ENCODE results near the gene WDR72.
"Not testable (repeated sequence)": the region's sequence is repeated elsewhere in the genome, so short reads cannot be mapped to it uniquely, and the experiment has no call there.

WDR72 gene

GRCh38 chr15:53549697-53550305, 209.7 kb downstream of the WDR72 start:
- no peak overlapping the region for H3K4me3 ChIP-seq (ENCODE audit: low read depth, low read length)
- TF ChIP-seq MYC (IDR thresholded peaks at IDR 0.05; ENCODE audit: low read depth, low read length), result no peak
- TF ChIP-seq CTCF (IDR thresholded peaks at IDR 0.05; ENCODE audit: low read depth, low read length), result no peak
- TF ChIP-seq MAX (IDR thresholded peaks at IDR 0.05; ENCODE audit: low read depth, low read length), result no peak
- no peak for TF ChIP-seq POLR2A (IDR thresholded peaks at IDR 0.05; ENCODE audit: extremely low read depth, insufficient read length)
- peak; percentile 12 for DNase-seq (ENCODE audit: low read depth)

- H3K4me3 ChIP-seq (ENCODE audit: low read depth, low read length), result no peak overlapping the region
- DNase-seq (ENCODE audit: low read depth), result no peak
- TF ChIP-seq POLR2A (IDR thresholded peaks at IDR 0.05; ENCODE audit: extremely low read depth, insufficient read length) (no peak), MAX (IDR thresholded peaks at IDR 0.05; ENCODE audit: low read depth, low read length) (no peak), MYC (IDR thresholded peaks at IDR 0.05; ENCODE audit: low read depth, low read length) (no peak), CTCF (IDR thresholded peaks at IDR 0.05; ENCODE audit: low read depth, low read length) (no peak)
Measured at GRCh38 chr15:53548236-53548635, 211.2 kb downstream of the WDR72 start.

- not testable (repeated sequence) for H3K4me3 ChIP-seq (ENCODE audit: low read depth, low read length); DNase-seq (ENCODE audit: low read depth)
Measured at GRCh38 chr15:53540626-53541300, 218.7 kb downstream of the WDR72 start.

DNA sequence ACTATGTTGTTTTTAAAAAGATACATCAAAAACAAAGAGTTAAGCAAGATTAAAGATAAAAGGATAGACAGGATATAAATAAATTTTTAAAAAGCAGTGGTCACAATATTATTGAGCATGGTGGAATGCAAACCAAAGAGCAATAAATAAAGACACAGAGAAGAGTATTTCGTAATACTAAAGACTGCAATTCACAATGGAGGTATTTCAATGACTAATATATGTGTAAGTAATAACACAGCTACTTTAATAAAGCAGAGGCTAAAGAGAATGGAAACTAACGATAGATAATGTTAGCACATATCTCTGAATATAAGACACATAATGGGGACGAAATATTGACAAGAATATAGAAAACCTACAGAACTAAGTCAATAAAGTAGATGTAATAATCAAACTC, 219.6 kb downstream of the WDR72 start:
- no peak for DNase-seq (ENCODE audit: low read depth)
- H3K4me3 ChIP-seq (ENCODE audit: low read depth, low read length), result no peak overlapping the region
- TF ChIP-seq MYC (IDR thresholded peaks at IDR 0.05; ENCODE audit: low read depth, low read length), result no peak
- TF ChIP-seq MAX (IDR thresholded peaks at IDR 0.05; ENCODE audit: low read depth, low read length), result no peak
- TF ChIP-seq CTCF (IDR thresholded peaks at IDR 0.05; ENCODE audit: low read depth, low read length), result no peak
- no peak for TF ChIP-seq POLR2A (IDR thresholded peaks at IDR 0.05; ENCODE audit: extremely low read depth, insufficient read length)

- no peak for DNase-seq (ENCODE audit: low read depth)
- H3K4me3 ChIP-seq (ENCODE audit: low read depth, low read length), result no peak overlapping the region
- TF ChIP-seq CTCF (IDR thresholded peaks at IDR 0.05; ENCODE audit: low read depth, low read length) (no peak), POLR2A (IDR thresholded peaks at IDR 0.05; ENCODE audit: extremely low read depth, insufficient read length) (no peak)
Measured at GRCh38 chr15:53536479-53537120, 222.9 kb downstream of the WDR72 start.

DNA sequence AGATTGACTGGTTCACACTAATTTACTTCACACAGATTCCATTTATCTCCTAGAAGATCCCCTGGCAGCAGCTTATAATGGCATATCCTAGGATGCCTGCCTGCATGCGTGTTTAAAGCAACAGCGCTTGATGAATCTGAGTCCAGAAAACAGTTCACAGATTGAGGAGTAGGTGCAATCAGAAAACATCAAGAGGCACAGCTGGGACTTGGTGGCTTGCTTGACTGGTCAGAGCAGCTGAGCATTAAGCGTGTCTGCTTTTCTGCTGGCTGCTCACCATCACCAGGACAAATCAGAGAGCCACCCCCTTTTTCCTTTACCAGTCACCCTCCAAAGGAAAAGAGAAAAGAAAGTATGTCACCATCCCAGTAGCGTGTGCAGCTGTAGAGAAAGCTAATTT, 223.6 kb downstream of the WDR72 start:
- TF ChIP-seq POLR2A (IDR thresholded peaks at IDR 0.05; ENCODE audit: extremely low read depth, insufficient read length), result no peak
- TF ChIP-seq MYC (IDR thresholded peaks at IDR 0.05; ENCODE audit: low read depth, low read length), result no peak
- no peak for TF ChIP-seq MAX (IDR thresholded peaks at IDR 0.05; ENCODE audit: low read depth, low read length)
- TF ChIP-seq CTCF (IDR thresholded peaks at IDR 0.05; ENCODE audit: low read depth, low read length), result no peak
- no peak overlapping the region for H3K4me3 ChIP-seq (ENCODE audit: low read depth, low read length)
- DNase-seq (ENCODE audit: low read depth), result no peak

All from NB4 (cell line).